Measurements from ENCODE around the gene RNF31.

DNA sequence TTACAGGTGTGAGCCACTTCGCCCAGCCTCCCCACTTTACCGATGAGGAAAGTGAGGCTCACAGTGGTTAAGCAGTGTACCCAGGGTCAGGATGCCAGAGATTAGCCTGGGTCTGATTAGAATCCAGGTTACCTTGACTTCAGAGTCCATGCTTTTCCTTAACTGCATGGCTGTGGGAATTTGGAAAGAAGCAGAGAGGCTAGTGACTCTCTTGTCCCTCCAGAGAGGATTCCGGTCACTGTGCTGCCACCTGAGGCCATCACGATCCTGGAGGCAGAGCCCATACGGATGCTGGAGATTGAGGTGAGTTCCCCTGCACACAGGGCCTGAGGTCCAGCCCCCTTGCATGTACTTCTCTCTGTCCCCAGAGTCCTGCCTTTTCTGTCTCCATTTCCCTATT lies 29.3 kb downstream of the RNF31 start:
- TF ChIP-seq, protein P1, sequence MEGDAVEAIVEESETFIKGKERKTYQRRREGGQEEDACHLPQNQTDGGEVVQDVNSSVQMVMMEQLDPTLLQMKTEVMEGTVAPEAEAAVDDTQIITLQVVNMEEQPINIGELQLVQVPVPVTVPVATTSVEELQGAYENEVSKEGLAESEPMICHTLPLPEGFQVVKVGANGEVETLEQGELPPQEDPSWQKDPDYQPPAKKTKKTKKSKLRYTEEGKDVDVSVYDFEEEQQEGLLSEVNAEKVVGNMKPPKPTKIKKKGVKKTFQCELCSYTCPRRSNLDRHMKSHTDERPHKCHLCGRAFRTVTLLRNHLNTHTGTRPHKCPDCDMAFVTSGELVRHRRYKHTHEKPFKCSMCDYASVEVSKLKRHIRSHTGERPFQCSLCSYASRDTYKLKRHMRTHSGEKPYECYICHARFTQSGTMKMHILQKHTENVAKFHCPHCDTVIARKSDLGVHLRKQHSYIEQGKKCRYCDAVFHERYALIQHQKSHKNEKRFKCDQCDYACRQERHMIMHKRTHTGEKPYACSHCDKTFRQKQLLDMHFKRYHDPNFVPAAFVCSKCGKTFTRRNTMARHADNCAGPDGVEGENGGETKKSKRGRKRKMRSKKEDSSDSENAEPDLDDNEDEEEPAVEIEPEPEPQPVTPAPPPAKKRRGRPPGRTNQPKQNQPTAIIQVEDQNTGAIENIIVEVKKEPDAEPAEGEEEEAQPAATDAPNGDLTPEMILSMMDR (IDR thresholded peaks at IDR 0.05; ENCODE audit: low read depth, low read length, poor library complexity, severe bottlenecking) = no peak
- TF ChIP-seq EZH2phosphoT487 (IDR thresholded peaks at IDR 0.05; ENCODE audit: borderline replicate concordance, low read length) = no peak
